Activated naive CD8-positive, alpha-beta T cell treated with anti-CD3 and anti-CD28 coated beads, Interleukin-2, amount 50 U/mL, for 16 hours (primary cell): Measurements from ENCODE around the gene WNT16.

Source experiments
- DNase-seq: peaks from one replicate; pipeline ENCODE4 v3.0.0-alpha.2; 2020; ENCODE audit warnings: low read depth, low spot score

Gene WNT16

GRCh38 chr7:121344093-121344492 lies 15.3 kb downstream of the WNT16 start:
- DNase-seq = no peak

DNA sequence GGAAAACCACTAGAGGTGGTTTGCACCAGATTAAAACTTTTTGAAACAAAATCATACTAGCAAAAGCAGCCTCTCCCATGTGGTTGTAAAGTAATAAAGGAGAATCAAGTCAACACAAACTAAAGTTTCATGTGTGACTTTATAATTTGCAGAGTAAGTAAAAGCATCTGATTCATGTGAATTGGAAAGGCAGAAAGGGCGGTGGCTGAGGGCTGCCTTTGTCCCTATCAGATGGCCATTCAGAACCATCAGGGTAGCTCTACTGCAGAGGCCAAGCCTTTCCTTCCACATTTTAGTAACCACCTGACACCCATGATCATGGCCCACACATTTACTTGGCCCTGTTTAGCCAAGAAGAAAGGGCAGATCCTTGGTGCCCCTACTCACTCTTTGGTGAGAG lies 15.7 kb downstream of the WNT16 start:
- DNase-seq = no peak

GRCh38 chr7:121351682-121352081 lies 22.9 kb downstream of the WNT16 start:
- no peak for DNase-seq

DNA sequence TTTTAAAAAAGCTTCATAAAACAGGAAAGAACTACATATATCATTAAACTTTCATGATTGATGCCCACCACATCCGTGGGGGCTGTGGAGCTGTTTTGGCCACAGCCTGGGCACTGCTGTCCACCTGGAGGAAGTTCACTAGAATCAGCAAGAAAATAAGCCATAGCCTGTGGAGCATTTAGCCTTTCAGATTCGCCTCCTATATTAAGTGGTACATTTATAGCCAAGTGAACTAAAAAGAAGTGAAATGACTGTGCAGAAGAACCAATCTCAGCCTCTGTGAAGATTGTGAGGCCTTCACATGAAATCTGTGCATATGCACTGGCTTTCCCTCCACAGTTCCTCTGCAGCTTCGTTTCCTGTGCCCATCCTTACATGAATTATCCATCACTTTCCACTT lies 23.5 kb downstream of the WNT16 start:
- no peak for DNase-seq

DNA sequence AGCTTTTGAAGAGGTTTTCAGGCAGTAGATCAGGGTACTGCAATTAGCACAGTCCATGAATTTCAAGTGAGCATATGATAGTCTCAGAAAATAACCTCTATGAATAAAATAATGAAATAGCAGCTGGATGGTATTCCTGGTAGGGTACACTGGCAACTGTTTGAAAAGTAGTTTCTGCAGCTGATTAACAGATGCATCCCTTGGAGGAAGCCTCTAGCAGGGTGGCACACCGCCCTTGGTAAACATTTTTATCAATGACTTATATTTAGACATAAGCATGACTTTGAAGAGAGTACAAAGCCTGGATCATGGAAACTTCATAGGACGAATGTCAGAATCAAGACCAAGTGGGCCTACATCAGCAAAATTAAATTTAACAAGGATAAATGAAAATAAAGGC lies 26.8 kb downstream of the WNT16 start:
- no peak for DNase-seq

DNA sequence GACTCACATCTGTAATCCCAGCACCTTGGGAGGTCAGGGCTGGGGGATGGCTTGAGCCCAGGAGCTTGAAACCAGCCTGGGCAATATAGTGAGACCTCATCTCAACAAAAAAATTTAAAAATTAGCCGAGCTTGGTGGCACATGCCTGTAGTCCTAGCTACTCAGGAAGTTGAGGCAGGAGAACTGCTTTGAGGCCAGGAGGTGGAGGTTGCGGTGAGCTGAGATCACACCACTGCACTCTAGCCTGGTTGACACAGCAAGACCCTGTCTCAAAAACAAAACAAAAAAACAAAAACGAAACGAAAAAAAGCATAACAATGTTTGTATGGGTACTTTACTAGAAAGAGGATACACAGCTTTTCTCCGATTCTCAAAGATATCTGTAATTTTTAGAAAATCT lies 31.8 kb downstream of the WNT16 start:
- DNase-seq = no peak

- DNase-seq = no peak
These were observed 38.1 kb downstream of the WNT16 start for GRCh38 chr7:121366852-121367431.

DNA sequence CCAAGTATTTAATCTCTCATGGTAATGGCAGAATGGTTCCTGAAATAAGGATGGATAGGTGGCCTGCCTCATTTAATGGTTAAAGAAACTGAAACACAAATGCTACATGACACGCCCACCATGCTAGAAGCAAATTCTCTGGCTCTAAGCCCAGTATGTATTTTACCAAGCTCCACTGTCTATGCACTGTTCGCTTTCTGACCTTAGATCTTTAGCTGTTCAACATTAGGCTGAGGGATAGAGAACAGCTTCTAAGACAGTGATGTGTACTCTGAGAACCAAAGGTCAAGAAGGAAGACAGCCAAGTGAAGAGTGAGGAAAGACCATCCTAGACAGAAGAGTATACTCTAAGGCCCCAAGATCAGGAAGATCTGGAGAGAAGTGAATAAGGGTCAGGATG lies 40.7 kb downstream of the WNT16 start:
- no peak for DNase-seq

DNA sequence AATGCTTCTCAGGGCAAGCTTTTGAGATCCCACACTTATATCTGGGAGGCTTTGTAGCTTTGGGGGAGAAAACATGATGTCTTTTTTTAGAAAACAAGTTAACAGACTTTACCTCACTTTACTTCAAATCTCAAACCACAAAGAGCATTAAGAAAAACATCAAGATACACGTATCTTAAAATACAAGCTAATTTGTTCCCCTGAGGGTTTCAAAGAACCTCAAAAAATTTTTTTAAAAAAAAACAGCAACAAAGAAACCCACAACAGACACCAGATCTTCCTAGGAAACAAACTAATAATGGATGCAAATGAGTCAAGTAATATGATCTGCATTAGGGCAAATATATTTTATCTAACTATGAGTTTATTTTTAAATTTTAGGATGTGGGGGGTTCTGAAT lies 42.6 kb downstream of the WNT16 start:
- no peak for DNase-seq

- no peak for DNase-seq
These were observed 43.1 kb downstream of the WNT16 start for GRCh38 chr7:121371883-121372282.

DNA sequence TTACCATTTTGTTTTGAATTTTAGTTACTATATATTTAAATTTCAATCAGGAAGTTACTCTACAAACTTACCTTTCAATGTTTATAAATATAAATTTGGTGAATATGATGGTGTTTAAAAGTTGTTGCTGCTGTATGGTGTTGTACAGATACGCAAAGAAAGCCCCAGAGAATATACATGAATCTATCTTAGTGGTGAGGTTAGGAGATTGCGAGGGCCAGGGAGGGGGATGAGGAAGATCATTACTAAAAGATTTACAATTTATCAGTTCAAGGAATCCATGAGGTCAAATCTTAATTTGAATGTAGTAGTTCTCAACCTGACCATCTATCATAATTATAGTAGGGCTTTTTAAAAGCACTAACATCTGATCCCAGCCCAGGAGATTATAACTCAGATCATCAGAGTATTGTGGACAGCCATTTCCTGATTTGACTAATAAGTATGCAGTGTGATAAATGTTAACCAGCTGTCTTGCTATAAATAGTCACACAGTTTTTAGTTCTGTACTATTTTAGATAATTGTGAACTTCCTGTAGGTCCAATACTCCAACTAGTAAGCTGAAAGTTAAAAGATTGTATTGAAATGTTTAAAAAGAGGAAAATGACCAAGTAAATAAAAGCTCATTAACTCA lies 43.7 kb downstream of the WNT16 start:
- no peak for DNase-seq

DNA sequence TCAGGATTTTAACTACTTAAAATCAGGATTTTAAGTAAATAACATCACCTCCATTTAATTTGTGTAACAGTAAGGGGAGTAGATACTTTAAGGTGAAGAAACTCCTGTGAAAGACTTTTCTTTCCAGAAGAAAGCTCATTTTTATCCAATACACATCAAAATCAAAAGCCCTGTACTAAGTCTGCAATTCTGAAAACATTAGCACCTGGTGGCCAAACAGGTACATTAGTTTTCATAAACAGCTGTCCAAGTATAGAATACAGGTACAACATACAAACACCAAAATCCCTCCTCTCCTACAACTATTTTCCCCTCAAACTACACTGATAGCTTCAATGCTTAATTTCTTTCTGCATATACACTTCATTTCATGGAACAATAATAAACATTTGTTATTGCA lies 44.4 kb downstream of the WNT16 start:
- no peak for DNase-seq

- DNase-seq = no peak
These were observed 48.2 kb downstream of the WNT16 start for GRCh38 chr7:121376979-121377378.

DNA sequence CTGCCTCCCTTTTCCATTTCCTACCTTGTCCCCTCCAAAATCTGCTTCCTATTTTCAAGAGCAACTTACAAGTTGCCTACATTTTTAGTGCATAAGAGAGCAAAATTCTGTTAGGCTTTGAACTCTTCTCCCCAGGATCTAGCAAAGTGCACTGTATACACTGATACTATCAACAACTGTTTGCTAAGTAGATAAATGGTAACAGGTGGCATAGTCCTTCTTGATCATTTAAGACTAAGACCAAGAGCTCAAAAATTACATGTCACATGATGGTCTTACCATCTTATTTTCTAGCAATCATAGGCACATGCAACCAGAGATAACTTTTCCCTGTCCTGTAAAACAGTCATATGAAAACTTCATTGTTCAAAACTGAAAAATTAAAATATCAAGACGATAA lies 51.1 kb downstream of the WNT16 start:
- no peak for DNase-seq

- DNase-seq = no peak
These were observed 53.7 kb downstream of the WNT16 start for GRCh38 chr7:121382473-121382872.

- no peak for DNase-seq
These were observed 54.6 kb downstream of the WNT16 start for GRCh38 chr7:121383235-121383910.

DNA sequence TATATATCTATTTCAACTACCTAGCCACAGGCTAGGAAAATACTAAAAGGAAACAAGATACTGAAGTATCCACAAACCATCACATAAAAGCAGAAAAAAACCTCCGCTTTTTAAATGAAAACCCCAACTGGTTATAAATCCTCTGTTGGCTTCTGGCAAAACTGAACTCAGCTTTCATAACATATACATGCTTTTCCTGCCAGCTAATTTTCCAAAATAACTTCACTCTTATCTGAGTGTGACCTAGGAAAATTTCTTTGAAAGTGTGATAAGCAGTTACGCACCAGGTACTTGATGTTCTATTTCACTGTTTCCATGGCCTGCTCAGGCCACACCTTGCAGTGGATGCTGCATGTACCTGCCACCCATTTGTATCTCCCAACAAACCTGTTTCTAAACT lies 55.5 kb downstream of the WNT16 start:
- no peak for DNase-seq

DNA sequence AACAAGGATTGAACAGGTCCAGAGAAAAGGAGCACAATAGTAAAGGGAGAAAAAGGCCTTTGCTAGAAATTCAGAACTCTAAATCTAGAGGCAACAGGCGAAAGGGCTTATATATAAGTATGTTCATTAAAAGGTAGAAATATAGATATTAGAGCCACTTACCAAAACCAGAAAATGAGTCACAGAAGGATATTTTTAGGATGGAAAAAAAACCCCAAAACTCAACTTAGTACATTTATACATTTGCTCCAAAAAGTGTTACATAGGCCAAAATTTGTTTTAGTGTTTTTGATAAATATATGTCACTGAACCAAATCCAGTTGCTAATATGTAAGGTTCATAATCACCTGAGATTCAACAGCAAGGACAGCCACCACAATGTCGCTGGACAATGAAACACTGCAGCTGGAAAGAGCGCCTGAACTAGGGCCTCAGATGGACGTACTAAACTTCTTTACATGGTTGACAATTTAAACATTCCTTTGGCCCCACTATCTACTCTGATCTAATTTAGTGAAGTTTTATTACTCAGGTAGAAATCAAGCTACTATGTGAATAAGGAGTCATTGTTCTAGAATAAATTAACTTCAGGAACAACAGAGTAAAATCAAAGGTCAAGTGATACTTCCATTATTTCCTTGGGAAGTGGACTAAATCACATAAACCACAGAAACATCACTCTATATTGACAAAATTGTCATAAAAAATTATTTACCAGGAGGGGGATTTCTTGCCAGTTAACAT lies 56.4 kb downstream of the WNT16 start:
- DNase-seq = no peak

DNA sequence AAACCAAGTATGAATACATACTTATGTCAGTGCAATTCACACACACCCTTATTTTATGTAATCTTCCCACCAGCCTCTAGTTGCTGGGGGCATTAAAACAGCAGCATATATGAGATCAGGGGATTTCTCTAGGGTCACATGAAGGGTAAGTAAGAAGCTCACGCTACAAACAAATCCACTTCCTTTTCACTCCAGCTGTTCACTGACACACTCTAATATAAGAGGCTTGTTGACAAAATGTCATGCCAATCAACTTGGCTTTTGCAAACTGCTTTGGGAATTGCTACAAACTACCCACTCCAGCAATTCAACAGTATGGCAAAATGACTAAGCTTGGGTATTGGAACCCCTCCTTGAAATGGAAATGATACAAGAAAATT lies 57.0 kb downstream of the WNT16 start:
- no peak for DNase-seq

DNA sequence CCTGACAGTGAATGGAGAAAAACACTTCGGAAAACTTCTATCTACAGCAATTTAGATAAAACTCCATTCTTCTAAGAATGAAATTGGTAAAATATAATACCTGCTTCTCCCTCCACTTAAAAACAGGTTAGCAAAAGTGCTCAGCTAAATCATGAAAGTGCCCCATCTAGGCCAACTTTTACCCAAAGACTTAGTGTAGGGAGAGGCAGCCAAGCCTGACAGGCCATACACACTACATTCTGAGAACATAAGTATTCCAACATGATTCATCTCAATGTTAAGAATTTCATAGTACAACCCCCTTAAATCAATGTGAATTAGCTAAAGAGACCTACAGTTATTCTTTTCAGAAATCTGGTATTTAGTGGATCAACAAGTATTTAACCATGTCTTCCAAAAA lies 60.1 kb downstream of the WNT16 start:
- DNase-seq = no peak

DNA sequence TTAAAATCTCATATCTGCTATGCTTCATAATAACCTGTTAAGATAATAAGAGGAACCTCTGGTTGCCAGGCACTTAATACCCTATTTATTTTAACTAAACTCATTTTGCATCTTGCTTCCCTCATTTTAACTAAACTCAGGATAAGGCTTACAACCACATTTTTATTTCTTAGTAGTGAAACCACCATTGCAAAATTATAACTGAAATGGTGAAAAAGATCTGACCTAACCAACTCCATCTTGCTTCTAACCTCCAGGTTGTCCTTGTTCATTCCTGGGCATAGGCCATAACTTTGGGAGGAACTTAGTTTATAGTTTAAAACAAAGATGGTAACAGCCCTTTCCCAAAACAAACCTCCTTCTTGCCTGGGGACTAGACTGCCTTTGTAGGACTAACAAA lies 61.3 kb downstream of the WNT16 start:
- no peak for DNase-seq

- DNase-seq = no peak
These were observed 61.8 kb downstream of the WNT16 start for GRCh38 chr7:121390617-121391016.
